Measurements from ENCODE around the gene FIG4.

FIG4 gene

DNA sequence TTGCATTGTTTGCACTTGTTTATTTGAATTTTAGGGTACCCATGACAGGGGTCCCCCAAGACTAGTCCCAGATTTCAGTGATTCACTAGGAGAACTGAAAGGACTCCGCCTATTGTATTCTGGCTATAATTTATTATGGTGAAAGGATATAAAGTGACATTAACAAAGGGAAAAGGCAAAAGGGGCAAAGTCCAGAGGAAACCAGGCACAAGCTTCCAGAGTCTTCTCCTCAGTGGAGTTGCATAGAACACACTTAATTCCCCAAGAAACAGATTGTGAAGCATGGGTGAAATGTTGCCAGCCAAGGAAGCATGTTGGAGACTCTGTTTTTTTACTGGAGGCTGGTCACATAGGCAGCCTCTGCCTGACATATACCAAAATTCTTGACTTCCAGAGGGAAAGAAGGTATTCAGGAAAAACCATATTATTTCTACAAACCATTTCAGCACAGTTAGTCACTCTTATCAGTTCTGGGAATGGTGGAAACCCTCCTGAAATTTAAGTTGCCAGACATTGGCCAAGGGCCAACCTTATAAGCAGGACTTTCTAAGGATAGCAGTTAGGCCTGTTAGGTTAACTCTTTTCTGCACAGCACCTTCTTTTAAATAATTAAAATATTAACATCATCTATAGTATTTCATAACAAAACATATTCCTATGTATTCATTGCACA, 71.8 kb downstream of the FIG4 start:
- no peak for DNase-seq

DNA sequence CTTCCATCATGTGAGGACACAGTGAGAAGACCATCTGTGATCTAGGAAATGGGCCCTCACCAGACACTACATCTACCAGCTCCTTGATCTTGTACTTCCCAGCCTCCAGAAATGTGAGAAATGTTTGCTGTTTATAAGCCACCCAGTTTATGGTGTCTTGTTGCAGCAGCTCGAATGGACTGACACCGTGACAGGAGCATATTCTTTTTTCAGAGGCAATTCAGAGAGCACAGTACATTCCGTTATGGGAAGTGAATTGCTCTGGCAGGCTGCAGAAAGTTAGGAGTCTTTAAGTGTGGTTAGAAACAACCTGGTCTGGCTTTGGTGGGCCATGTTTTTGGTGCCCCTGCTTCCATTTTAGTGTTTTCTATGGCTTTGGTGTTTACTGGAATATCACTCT, 75.1 kb downstream of the FIG4 start:
- DNase-seq: no peak

DNA sequence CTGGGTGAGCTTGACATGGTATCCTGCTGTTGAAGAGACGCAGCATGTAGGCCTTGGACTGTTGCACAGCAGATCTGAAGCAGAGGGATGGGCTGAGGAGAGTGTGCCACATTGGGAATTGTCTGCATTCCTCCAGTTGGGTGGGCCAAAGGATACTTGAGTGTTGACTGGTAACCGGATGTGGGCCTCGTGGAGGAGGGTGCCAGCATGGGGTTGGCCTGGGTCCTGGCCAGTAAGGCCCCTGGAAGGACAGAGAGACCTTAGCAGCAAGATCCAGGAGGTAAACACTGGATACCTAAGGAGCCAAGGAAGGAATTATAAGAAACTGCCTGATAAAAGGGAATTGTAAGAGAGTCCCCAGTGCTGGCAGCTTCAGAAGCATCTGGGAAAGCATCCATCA, 76.9 kb downstream of the FIG4 start:
- no peak for DNase-seq

DNA sequence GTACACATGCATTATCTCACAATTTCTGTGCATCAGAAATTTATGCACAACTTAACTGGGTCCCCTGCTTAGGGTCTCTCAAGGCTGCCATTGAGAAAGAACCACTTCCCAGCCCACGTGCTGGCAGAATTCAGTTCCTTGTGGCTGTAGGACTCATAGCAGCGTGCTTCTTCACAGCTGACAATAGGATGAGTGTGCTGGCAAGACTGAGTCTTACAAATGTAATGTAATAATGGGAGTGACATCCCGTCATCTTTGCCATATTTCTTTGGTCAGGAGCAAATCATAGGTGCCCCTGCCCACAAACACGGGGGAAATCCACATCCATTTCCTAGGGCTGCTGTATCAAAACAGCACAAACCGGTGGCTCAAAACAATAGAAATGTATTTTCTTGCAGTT, 77.4 kb downstream of the FIG4 start:
- DNase-seq: no peak

DNA sequence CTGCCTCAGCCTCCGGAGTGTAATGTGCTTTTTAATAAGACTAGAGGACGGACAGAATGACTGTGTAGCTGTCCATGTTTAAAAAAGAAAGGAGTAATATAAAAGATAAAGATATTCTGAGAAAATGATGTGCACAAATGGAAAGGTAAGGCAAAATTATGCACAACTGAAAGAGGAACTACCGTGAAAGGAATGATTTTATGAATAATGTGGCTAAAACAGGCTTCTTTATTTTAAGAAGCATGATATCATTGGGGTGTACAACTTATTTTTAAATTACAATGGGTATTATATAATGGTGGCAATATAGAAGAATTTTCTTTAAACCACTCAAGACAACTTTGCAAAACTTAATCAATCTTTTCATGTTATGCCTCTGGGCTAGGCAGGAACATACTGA, 78.1 kb downstream of the FIG4 start:
- DNase-seq: no peak

DNA sequence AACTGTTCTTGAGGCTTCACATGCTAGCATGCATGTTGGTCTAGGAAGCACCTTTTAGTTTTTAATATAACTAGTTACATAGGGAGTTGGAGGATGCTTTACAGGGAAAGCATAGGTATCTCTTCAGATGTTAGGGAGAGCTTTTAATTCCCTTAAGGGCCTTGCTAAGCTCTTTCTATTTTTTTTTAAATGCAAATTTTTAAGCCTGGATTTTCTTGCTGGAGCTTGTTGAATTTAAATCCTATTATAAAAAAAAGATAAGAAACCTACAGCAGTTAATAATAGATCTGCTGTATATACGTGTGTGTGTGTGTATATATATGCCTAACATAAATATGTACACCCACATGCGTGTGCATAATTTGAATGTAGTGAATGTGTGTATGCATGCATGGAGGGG, 79.0 kb downstream of the FIG4 start:
- no peak for DNase-seq

DNA sequence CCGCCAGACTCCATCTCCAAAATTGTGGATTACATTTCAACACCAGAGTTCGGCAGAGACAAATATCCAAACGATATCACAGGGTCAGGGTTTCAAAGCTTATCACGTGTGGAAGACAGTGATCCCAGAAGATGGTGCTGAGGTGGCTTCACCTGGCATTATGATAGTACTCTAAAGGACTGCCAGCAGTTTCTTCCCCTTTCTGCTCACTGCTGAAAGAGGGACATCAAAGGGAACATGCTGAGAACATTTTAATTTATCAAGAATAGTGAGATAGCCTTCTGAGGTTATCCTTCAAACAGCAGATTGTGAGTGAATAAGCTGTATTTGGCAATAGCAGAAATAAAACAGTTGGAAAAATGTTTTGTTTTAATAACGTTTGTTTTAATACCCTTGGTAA, 79.7 kb downstream of the FIG4 start:
- DNase-seq: no peak

DNA sequence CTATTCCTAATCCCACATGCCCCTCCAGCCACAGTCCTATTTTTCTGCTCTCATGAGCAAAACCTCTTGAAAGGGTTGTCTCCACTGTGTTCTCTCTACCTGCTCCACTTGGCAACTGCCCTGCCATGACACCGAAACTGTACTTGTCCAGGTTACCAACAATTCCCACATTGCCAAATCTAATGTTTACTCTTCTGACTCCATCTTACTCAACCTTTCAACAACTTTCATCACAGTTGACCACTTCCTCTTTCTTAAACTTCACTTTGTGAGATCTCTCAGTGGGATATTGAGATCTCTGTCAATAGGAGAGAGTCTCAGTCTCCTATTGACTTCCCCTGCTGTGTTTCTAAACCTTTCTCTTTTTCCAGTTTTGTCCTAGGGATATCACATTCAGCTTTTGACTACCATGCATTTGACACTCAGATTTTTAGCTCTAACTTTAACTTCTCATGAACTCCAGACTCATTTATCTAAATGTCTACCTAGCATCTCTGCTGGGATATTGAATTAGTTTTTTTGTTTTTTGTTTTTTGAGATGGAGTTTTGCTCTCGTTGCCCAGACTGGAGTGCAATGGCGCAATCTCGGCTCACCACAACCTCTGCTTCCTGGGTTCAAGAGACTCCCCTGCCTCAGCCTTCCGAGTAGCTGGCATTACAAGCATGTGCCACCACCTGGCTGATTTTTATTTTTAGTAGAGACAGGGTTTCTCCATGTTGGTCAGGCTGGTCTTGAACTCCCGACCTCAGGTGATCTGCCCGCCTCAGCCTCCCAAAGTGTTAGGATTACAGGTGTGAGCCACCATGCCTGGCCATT, 81.1 kb downstream of the FIG4 start:
- DNase-seq: peak; percentile 42

DNA sequence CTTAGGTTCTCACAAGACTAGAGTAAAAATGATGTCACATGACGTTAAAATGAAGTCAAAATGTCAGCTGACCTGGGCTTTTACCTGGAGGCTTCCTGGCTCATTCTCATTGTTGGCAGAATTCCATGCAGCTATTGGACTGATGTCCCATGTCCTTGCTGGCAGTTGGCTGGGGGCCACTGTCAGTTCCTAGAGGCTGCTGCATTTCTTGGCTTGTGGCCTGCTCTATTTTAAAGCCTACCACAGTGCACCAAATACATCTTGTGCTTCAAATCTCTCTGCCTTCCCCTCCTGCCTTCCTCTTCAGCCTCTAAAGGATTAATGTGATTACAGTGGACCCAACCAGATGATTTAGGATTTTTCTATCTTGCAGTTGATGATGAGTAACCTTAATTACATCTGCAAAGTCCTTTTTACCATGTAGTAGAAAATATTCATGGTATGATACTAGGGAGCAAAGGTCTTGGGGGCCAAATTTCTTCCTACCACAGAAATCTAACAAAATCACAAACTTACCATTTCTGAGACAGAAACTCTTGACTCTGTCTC, 81.9 kb downstream of the FIG4 start:
- no peak for DNase-seq

DNA sequence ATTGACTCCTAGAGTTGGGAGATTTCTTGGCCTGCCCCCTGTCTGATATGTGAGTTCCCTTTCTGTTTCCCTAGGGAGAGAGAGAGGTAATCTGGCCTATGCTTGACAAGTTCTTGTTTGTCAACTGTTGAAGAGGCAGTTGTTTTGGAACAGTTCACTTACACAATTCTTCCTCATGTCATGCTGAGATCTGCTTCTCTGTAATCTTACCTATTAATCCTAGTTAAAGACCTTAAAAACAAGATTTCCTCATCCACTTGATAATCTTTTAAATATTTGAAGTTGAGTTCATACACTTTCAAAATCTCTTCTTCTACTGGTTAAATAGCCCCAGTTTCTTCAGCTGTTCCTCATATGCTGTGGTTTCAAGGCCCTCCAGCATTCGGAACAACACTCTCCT, 89.9 kb downstream of the FIG4 start:
- no peak for DNase-seq

DNA sequence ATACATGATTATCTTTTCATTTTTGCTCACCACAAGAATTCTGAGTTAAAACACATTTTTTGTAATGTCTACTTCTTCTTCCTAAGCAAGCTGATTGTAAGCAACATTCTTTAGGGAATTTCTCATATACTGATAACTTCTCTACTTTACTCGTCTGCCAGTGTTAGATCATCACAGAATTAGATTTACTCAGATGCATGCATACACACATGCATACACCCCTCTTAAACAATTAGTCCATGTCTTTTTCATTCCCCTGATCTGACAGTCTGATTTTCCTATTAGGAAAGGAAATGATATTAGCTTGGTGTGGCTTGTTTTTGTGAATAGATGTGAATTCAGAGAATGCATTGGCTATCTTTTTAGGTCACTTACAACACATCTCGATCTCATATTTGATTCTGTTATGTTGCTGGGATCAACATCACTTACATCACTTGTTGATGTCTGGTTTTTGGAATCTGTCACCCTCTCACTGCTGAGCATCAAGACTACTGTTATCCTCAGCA, 91.4 kb downstream of the FIG4 start:
- no peak for DNase-seq

DNA sequence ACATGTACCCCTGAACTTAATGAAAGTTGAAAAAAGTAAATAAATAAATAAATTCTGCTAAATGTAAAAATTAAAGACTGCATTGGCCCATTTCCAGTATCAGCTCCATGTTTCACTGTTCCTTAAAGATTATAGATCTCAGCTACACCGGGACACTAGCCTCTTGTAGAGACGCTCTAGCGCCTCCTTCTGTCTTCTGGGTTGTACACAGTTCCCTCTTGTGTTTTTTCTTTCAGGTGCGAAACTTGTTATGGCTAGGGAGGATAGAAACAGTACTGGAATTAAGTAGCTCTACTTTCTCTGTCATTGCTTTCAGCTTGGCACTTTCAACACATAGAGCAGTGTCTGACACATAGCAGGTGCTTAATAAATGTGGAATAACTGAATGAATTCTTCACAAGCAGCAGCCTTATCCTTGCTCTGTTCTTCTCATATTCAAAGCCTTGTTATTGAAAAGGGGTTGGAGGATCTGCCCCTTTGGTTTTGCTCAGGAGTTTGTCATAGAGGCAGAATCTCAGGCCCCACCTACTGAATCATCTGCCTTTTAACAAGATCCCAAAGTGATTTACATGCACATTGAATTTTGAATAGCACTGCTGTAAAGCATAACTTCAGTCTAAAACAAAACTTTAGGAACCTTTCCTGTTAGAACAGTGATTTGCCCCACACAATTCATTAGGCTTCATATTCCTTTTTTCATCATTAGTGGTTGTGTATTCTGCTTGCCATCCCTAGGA, 92.3 kb downstream of the FIG4 start:
- peak; percentile 42 for DNase-seq

DNA sequence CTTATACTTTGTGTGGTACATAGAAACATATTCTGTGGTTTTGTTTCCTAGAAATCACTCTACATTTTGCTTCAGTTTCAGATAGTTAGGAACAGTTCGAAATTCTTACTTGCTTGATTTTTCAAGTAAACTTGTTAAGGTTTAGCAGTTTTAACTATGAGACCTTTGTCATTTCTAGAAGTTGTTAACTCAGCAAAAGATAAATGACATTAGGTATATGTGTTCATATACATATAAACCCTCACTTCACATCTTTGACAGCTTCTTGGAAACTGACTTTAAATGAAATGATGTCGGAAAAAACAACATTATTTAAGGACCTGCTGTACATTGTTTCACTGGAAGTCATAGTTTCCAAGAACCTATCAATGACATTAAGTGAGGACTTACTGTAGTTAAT, 96.2 kb downstream of the FIG4 start:
- DNase-seq: no peak

DNA sequence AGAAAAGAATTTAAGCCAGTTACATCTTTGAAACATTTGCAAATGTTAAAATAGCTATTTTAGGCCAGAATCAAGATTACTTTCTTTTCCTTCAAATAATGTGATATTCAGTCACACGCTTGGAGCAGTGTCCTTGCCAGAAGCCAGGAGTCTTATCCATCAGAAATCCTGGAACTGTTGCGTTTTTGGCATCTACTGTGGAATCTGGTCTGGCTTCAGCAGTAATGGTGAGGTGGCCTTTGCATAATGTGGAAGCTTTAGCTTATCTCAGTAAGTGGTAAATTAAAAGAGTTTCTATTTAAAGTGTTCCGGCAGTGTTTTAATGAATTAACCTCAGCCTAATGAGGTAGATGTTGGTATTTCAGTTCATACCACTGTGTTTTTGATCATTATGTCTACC, 97.6 kb downstream of the FIG4 start:
- DNase-seq: no peak

DNA sequence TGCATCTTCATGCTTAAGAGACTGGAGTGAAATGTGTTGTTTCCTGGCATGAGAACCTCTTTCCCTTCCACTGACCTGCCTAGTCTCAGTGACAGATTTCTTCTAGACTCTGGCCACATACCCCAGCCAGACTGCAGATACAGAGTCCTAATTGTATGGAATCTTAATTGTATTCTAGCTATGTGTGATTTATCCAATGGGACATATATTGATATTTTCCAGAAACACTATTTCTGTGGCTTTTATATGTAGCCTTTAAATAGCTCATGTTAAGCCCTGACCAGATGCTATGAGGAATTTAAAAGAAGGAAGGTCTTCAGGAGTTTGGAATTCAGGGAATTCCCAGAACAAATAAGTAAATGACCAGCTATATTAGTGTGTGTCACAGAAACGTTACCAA, 99.0 kb downstream of the FIG4 start:
- no peak for DNase-seq

DNA sequence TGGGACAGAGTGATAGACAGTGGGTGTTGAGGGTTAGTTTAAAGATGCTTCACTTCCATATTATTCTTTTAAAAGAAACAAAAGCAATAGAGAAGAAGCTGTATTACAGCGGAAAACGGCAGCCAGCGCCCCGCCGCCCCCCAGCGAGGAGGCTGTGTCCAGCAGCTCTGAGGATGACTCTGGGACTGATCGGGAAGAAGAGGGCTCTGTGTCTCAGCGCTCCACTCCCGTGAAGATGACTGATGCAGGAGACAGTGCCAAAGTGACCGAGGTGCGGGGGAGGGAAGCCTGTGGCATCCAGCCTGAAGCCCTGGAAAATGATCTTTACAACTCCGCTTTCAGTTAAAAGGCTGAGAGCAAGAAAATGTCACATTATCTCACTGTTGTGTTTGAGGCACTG, 100.2 kb downstream of the FIG4 start:
- no peak for DNase-seq

DNA sequence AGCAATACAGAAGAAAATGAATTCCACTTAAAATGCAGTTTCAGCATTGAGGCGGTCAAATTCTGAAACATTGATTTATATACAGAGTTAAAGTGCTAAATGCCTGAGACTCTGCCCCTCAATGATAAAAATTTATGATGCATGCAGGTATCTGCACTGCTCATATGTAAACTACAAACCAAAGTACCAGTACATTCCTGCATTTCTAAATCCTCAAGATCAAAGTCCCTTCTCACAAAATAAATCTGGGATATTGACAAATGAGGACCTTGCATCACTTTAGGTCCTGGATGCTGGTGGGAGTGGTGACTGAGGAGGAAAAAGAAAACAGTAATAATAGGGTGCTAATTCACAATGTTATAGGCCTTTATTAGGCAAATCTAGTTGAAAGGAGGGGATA, 101.9 kb downstream of the FIG4 start:
- DNase-seq: no peak

DNA sequence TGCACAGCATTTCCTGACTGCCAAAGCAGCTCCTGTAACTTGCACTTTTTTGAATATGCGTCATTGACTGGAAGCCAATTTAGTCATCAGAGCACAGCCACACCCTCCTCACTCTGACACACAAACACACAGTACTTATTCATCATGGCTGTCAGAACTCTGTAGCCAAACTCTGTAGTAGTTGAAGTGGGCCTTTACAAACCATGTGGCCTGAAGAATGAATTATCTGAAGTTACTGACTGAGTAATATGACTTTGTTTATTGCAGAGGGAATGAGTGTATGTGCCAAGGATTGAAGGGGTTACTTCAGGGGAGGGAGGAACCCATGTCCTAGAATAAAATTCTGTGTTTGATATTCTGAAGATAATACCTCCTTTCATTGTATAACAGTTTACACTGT, 102.7 kb downstream of the FIG4 start:
- peak; percentile 48 for DNase-seq

DNA sequence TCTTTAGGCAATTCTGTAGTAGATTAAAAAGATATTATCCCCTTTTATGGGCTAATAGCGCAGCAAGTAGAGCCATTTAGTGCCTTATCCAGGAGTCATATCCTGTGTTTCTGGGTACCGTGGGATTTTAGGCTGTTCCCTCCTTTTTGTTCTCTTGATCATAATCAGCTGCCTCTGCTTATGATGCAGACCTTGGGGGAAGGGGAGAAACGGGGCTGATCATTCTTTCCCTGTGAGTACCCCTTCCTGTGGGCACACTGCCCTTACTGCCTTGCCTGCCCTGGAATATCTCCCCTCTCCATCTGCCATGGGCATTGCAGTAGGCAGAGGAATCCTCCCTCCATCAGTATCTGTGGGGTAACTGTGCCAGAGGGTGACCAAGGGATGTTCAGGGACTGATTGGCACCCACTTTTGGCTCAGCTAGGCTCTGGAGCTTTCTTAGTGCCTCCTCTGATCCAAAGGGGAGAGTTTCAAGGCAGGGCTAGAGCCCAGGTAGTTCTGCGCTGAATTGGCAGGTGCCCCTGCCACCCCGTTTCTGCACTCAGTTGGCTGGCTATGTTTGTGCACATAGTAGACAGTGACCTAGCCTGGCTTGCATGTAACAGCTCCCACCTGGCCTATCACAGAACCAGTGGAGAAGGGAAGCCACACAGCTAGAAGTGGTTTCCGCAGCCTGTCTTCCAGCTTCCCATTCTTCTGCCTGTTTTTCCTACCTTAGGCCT, 103.3 kb downstream of the FIG4 start:
- DNase-seq: no peak

DNA sequence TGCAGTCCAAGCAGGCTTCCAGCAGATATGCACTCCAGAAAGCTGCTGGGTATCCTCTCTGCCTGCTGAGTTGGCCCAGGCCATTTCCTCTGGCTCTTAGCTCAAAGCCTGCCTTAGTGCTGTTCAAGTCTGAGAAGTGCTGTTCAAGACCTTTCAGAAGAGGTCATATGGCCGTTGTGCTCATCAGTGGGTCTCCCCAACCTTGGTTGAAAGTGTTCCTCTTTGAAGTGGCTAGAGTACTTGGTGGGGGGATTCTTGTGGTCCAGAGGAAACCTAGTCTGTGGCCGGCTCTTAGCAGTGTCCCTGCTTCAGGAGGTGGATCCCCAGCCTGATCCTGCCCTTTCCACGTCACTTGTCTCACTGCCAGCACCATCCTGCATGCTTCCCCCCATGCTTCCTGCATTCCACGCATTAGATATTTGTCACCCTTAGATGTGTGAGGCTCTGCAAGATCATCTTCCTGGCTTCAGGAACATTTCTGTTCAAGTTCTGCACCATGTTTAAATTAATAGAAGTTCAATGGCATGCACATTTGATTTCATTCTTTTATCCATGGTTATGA, 105.0 kb downstream of the FIG4 start:
- DNase-seq: no peak

DNA sequence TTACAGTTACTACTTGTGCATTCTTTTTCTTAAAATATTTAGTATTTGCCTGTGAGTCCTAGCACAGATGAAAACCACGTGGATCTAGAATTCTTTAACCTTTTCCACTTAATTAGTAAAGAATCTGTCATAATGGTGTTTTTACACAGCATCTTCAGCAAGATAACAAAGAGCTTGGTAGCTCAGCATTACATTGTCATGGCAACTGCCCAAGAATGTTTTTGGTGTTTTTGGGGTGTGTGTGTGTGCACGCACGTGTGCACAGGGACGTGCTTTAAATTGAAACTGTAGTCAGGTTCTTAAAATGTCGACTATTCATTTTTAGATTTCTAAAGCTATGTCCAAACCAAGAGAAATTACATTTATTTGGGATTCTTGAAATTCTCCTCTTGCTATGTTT, 108.0 kb downstream of the FIG4 start:
- DNase-seq: no peak

DNA sequence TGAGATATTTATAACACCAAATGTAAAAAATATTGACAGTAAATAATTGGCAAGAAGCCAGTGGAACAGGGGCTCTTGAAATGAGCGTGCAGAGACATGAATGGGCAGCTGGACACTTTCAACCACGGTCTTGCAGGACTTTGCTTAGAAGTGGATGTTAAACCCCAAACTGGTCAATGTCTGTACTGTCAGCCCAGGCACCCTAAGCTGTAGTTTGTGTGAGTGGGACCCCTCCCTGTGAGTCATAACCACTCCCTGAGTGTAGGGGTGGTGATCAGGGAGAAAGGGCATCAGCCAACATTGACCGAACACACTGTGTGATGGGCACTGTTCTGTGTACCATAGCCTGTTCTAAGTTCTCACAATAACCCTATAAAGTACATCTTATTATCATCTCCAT, 108.6 kb downstream of the FIG4 start:
- DNase-seq: peak; percentile 13

DNA sequence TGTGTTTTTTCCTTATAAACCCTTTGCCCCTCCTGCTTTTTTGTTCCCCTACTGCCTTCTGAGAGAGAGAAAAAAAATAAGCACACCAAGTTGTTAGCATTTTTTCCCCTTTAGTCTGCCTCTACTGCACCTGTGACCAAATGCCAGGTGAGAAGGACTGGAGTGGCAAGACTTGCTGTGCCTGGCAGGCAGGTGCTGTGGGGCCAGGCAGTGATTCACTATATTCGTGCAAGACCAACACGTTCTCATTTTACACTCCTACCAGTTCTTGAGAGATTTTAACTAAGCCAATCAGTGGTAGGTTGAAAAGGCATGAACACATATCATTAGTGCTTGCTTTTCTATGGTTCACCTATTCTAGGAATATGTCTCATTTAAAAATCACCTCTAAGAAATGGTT, 109.7 kb downstream of the FIG4 start:
- no peak for DNase-seq

Measured in hematopoietic multipotent progenitor cell treated with erythropoietin and hydrocortisone succinate and interleukin-3 and kit ligand, for 6 days (in vitro differentiated cells).